Measurements from ENCODE around the gene CBX1. TPM values are rescaled to one million over a fixed set of nuclear protein-coding genes. Genes with fewer than 3 reads are reported as not detected.

Gene CBX1
- total and polyA plus RNA-seq, 2 of the 13 experiments (the other 11 are each of a cell fraction or from before 2014, with no cell fraction given), result 17.8 to 108 TPM

GRCh38 chr17:48101012-48101720 is at the start of gene CBX1 (continued):
- TF ChIP-seq AHDC1 (CRISPR knock-in tag; IDR thresholded peaks at IDR 0.05; ENCODE audit: borderline replicate concordance) (no peak; the same call in 1 of the 2 replicates), LBX2 (CRISPR knock-in tag; IDR thresholded peaks at IDR 0.05; ENCODE audit: borderline replicate concordance) (no peak; the same call in 1 of the 2 replicates), RBM22 (optimal IDR thresholded peaks at IDR 0.05; ENCODE audit: low read length) (no peak), U2AF1 (optimal IDR thresholded peaks at IDR 0.05; ENCODE audit: low read depth, low read length) (no peak), ZNF569 (CRISPR knock-in tag; IDR thresholded peaks at IDR 0.05; ENCODE audit: borderline replicate concordance) (no peak), SALL1 (CRISPR knock-in tag; IDR thresholded peaks at IDR 0.05) (peak; percentile 93), ZNF3 (CRISPR knock-in tag; IDR thresholded peaks at IDR 0.05) (no peak), PBX2 (CRISPR knock-in tag; IDR thresholded peaks at IDR 0.05) (no peak), JARID2 (CRISPR knock-in tag; IDR thresholded peaks at IDR 0.05; ENCODE audit: insufficient replicate concordance) (no peak), RELA (CRISPR knock-in tag; IDR thresholded peaks at IDR 0.05) (no peak), SOX13 (IDR thresholded peaks at IDR 0.05) (no peak), SOX13 (CRISPR knock-in tag; conservative IDR thresholded peaks at IDR 0.05 in 1 of 2, IDR thresholded peaks at IDR 0.05 in 1 of 2) (peak in 1 of 2 experiments; percentile 49; a peak in 1 of 4 replicates), PREB (CRISPR knock-in tag; IDR thresholded peaks at IDR 0.05) (0 out of 2 replicates have a peak, but pooled peaks have one; percentile 76), XRCC5 (optimal IDR thresholded peaks at IDR 0.05; ENCODE audit: low read length) (peak; percentile 72), TEAD3 (CRISPR knock-in tag; optimal IDR thresholded peaks at IDR 0.05; ENCODE audit: borderline replicate concordance) (peak; percentile 38), ZNF431 (CRISPR knock-in tag; IDR thresholded peaks at IDR 0.05; ENCODE audit: borderline replicate concordance, low read depth) (peak; percentile 54; the same call in 1 of the 2 replicates), HDAC6 (IDR thresholded peaks at IDR 0.05; ENCODE audit: low read depth, low read length) (no peak), KDM4B (CRISPR knock-in tag; IDR thresholded peaks at IDR 0.05) (no peak), HNRNPL (IDR thresholded peaks at IDR 0.05; ENCODE audit: low read depth, low read length) (no peak), ZNF205 (CRISPR knock-in tag; IDR thresholded peaks at IDR 0.05) (0 out of 2 replicates have a peak, but pooled peaks have one; percentile 43), ZNF777 (CRISPR knock-in tag; IDR thresholded peaks at IDR 0.05) (peak; percentile 90), SMARCE1 (IDR thresholded peaks at IDR 0.05; ENCODE audit: borderline replicate concordance) (no peak), NR2C2 (CRISPR knock-in tag; IDR thresholded peaks at IDR 0.05; ENCODE audit: borderline replicate concordance) (peak; percentile 97)
